ENCODE data around the gene FGGY.

The FGGY gene

GRCh38 chr1:59421232-59421920, 124.5 kb downstream of the FGGY start:
- TF ChIP-seq, protein P1, sequence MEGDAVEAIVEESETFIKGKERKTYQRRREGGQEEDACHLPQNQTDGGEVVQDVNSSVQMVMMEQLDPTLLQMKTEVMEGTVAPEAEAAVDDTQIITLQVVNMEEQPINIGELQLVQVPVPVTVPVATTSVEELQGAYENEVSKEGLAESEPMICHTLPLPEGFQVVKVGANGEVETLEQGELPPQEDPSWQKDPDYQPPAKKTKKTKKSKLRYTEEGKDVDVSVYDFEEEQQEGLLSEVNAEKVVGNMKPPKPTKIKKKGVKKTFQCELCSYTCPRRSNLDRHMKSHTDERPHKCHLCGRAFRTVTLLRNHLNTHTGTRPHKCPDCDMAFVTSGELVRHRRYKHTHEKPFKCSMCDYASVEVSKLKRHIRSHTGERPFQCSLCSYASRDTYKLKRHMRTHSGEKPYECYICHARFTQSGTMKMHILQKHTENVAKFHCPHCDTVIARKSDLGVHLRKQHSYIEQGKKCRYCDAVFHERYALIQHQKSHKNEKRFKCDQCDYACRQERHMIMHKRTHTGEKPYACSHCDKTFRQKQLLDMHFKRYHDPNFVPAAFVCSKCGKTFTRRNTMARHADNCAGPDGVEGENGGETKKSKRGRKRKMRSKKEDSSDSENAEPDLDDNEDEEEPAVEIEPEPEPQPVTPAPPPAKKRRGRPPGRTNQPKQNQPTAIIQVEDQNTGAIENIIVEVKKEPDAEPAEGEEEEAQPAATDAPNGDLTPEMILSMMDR (IDR thresholded peaks at IDR 0.05; ENCODE audit: borderline replicate concordance, control extremely low read depth, extremely low read depth, insufficient read depth, missing control alignments) = no peak
- in situ Hi-C loops (cut with MboI; ENCODE audit: low sequenced_read_pairs, unreplicated experiment) = no loop called here
- DNase-seq (ENCODE audit: low spot score) = no peak

DNA sequence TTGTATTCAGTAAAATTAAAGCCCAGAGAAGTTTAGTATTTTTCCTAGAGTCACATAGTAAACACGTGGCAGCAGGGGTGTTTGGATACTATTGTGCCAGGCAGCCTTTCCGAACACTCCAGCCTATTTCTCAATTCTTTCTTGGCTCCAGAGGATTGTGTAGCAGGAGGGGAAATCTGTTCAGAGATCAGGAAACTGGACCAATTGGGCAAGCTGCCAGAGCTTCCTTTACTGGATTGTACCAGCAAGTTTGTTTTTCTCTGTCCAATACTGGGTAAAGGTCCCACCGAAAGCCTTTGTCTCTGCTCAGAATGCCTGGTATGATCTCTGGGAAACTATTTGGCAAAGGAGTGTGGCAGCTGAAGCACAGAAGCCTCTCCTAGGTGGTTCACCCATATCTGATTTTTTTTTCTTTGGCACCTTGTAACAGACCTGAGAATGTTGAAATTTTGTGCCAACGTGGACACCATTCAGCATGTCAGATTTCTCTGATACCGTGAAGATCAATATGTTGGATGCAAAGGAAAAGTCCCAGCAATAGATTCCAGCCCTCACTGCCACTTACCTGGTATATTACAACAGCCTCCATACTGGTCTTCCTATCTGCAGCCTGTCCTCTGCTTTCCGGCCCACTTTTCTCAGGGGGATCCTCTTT, 126.2 kb downstream of the FGGY start:
- in situ Hi-C loops (cut with MboI; ENCODE audit: low sequenced_read_pairs, unreplicated experiment) = no loop called here
- DNase-seq (ENCODE audit: low spot score) = no peak
- TF ChIP-seq, protein P1 (IDR thresholded peaks at IDR 0.05; ENCODE audit: borderline replicate concordance, control extremely low read depth, extremely low read depth, insufficient read depth, missing control alignments) = no peak

DNA sequence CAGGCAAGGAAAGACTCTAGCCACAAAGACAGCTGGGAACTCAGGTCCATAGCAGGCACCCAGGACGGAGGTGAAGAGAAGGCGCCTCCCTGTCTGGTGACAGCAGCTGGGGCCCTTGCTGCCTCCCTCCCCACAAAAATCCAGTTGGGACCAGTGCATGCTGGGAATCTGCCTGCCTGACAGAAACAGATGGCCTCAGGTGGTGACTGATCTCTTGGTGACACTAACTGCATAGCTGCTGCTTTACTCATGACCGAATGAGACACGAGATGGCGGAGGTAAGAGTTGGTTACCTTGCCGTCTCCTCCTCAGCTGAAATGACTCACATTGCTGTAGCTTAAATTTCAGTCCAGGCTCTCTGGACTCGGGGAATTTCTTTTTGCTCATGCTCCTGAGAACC, 130.3 kb downstream of the FGGY start:
- in situ Hi-C loops (cut with MboI; ENCODE audit: low sequenced_read_pairs, unreplicated experiment) = no loop called here
- TF ChIP-seq, protein P1 (IDR thresholded peaks at IDR 0.05; ENCODE audit: borderline replicate concordance, control extremely low read depth, extremely low read depth, insufficient read depth, missing control alignments) = no peak
- no peak for DNase-seq (ENCODE audit: low spot score)

GRCh38 chr1:59427784-59428183, 130.9 kb downstream of the FGGY start:
- in situ Hi-C loops (cut with MboI; ENCODE audit: low sequenced_read_pairs, unreplicated experiment) = no loop called here
- DNase-seq (ENCODE audit: low spot score) = no peak

GRCh38 chr1:59428828-59429227, 131.9 kb downstream of the FGGY start:
- DNase-seq (ENCODE audit: low spot score) = no peak
- TF ChIP-seq, protein P1 (IDR thresholded peaks at IDR 0.05; ENCODE audit: borderline replicate concordance, control extremely low read depth, extremely low read depth, insufficient read depth, missing control alignments) = no peak
- in situ Hi-C loops (cut with MboI; ENCODE audit: low sequenced_read_pairs, unreplicated experiment) = no loop called here

More at GRCh38 chr1:59427784-59428183, 130.9 kb downstream of the FGGY start:
- TF ChIP-seq, protein P1 (IDR thresholded peaks at IDR 0.05; ENCODE audit: borderline replicate concordance, control extremely low read depth, extremely low read depth, insufficient read depth, missing control alignments) = no peak

DNA sequence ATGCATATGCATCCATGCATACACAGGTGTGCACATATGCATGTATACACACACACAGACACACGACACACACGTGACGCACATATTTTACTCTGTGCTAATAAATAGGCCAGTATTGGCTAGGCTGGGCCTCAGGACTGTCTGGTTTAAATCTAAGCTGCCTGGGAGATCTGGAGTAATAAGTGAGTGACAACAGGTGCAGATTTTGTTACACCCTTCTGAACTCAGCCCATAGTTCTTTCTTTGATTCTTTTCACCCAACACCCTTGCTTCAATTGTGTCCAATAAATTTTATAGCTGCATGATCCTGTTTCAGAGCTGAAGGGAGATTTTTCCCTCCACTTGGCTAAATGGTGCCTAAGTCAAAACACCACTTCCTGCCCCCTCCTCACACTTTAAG, 132.8 kb downstream of the FGGY start:
- TF ChIP-seq, protein P1 (IDR thresholded peaks at IDR 0.05; ENCODE audit: borderline replicate concordance, control extremely low read depth, extremely low read depth, insufficient read depth, missing control alignments) = no peak
- no peak for DNase-seq (ENCODE audit: low spot score)
- in situ Hi-C loops (cut with MboI; ENCODE audit: low sequenced_read_pairs, unreplicated experiment) = no loop called here

Measured in GM13976 (cell line).